NCI-H2196 (cell line): ENCODE data around the gene SORL1.

Experiments used
- DNase-seq: peaks from one replicate; lab custom pipeline; 2025; ENCODE audit not compliant: unreplicated experiment; lab: John Stamatoyannopoulos, UW

SORL1 gene

DNA sequence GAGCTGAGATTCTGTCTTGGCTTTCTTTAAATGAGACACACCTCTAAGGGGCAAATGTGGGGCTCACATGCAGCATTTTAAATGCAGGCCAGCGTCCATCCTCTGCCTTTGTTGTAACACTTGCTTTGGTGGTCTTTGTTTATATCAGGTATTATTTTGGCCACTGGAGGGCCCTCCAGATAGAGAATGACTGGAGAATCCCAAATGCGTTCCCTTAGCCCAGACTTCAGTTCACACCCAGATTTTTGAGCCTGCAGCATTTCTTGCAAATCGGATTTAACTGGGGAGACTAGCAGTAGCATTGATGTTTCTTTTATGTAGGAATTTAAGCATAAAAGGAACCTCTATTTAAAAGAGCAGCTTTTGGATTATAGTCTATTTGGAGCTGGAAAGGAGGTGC, 200.9 kb downstream of the SORL1 start:
- DNase-seq: no peak

DNA sequence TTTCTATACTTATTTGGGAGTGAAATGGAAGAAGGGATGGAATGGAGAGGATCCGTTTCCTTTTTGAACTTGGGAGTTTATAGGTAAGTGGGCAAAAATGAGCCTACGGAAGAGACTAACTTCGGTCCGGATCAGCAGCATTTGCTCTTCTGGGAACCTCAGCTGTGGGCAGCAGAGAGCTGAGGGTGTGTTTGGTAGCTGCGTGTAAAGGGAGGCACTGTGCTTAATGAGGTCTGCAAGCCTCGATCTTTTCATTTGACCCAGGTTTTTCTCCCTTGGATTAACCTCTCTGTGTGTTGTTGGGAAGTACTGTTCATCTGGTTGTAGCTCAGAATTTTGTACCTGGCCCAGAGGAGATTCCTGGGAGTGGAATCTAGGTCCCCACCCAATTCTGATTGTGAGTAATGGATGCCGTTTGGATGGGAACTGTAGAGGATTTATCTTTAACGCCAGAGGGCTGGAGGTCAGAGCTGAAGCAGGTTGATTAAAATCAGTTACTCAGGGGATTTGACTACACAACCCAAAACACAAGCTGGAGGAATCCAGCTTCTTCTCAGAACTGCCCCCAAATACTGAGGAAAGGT, 202.2 kb downstream of the SORL1 start:
- DNase-seq: no peak

DNA sequence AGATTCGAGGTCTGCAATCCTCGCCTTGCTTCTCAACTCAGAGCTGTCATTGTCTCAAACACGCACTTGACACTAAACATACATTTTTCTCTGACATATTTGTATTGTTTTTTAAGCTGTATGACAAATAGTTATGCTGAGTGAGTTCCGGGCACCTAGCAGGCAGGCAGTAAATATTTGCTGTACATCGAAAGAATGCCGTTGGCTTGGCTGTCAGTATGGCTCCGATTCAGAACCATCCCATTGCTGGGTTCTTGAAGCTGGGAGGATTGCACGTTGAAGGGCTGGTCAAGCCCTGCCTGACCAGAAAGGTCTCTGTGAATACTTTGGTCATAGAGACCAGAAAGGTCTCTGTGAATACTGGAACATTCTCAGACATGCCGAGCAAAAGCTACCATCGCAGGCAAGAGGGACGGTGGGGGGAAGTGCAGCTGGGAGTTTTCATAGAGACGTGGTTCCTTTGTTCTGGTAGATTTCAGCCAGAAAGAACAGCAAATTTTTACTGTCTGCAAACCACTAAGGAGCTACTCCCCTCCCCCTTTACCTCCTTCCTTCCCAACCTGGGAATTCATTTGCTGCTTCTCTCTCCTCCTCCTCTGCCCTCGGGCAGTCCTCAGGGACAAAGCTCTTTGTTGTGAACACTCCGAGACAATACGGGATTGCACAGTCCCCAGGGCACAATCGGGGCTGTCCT, 202.9 kb downstream of the SORL1 start:
- DNase-seq: no peak

DNA sequence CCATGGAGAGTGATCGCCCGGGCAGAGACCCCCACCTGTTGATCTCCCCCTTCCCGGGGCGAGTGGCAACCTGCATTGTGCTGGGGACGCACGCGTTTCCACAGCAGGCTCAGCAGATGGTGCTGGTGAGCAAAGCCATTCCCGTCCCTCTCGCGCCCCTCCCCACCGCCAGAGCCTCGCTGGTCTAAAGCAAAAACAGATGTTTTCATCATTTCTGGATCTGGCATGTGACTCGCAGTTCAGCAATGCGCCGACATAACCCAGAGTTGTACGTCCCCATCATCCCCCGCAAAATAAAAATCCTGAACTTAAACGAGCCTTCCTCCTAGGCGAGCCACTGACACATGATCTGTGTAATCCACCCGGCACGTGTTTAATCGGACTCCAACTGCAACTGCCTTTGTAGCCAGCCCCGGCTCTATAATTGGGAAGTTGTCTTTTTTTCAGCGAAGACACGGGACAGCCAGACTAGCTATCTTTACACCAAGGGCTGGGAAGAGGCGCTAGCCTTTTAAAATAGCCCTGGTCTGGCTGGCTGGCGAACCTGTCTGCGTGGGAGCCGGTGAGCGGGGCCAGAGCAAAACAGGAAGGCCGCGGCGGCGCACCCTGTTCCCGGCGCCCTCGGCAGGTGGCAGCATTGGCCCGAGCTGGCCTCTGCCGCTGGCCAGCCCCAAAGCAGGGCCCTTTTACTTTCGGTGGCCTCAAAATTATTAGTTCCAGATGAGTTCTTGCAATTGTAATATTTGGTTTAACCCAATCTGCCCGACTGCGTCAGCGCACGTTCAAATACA, 203.6 kb downstream of the SORL1 start:
- peak; percentile 76 for DNase-seq

DNA sequence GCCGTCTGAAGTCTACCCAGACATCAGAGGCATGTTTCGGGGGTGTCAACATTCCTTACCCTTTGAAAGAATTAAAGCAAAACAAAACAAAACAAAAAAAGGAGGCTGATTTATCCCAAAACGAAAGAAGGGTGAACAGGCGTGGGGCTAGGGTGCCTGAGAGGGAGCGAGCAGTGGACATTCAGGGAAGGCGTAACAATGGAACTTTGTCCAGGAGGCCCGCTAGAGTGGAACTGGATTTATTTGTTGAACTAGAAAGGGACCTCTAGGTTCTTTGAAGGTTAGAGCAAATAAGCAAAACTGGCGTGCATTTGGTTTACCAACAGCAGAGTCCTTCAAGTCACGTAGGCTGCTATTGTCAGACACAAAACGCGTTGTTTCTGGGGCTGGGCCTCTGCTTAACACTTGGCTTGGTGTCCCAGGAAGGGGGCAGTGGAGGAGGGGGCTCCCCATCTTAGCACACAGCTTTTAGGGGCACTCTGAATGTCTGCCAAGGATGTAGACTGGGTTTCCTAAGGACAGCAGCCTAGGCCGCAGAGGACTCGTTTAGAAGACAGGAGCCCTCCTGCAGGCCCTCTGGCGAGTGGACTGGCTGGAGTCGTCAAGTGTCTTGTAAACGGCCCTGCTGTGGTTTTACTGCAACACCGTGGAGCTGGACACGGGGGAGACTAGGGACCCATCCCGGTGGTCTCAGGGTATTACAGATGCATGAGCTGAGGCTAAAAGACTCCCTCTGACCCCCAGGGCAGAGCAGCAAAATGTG, 204.4 kb downstream of the SORL1 start:
- DNase-seq: no peak

DNA sequence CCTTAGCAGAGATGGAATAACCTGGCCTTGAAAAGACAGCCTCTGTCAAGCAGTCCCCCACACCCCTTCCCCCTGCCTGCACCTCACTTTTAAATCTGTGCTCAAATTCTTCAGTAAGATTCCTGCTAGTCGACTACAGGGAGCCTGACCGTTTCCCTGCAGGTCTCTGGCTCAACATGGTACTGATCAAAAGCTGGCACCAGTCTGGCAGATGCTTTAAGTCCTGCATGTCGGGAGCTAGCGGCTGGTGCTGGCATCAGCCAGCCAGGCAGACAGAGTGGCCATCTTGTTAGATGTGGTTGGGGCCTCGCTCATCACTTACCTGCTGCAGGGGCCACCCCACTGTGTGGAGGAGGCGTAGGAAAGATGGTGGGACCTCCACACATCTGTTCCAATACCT, 205.0 kb downstream of the SORL1 start:
- no peak for DNase-seq

DNA sequence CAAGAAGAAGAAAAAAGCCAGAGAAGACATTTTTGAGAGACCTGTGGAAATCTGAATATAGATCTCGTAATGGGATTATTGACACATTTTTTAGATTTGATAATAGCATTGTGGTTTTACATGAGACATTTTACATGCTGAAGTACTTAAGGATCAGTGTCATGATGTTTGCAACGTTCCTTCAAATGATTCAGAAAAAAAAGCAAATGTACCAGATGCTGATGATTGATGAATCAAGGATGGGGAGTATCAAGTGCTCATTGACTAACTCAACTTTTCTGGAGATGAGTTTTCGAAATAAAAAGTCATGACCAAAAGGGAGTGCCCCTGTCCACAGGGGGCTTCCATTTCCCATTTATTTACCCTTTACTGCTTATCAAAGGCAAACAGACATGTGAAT, 207.7 kb downstream of the SORL1 start:
- no peak for DNase-seq

DNA sequence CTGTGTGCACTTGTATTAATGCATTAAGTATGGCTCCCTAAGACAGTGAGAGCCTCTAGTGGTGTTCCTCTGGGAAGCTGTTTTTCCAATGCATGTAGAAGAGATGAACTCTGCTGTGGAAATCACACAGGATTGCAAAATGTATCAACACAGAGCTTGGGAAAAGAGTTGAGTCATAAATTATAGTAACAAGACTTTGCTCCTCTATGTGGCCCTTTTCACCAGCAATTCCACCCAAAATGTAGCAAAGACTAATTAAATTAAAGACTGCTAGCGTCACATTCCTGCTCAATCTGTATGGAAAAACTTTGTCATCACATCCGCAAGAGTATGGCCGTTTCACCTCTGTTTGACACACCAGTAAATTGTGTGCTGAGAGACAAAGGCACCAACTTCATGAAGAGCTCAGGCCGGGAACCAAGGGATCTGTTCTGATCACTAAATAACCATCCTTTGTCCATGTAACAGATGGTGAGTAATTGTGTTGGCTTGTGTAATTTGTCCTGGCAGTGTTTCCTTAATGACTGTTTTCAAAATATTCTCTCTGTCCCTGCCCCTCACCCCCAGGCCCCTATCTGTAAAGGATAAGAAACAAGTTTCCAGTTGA, 209.9 kb downstream of the SORL1 start:
- no peak for DNase-seq

DNA sequence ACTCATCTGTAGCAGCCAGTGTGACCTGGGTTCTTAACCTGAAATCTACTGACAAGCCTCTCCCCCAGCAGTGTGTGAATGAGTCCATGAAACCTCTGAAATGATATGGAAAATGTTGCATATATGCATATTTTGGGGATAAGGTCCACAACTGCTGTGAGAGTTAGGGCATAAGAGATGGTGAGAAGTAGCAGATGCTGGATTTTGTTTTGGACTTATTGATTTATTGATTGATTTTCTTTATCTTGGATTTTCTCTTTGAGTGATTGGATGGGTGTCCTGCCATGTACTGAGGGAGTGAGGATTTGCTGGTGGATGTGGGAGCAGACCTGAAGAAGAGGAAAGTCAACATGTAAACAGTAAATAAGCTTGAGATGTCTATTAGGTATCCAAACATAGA, 212.0 kb downstream of the SORL1 start:
- DNase-seq: no peak

DNA sequence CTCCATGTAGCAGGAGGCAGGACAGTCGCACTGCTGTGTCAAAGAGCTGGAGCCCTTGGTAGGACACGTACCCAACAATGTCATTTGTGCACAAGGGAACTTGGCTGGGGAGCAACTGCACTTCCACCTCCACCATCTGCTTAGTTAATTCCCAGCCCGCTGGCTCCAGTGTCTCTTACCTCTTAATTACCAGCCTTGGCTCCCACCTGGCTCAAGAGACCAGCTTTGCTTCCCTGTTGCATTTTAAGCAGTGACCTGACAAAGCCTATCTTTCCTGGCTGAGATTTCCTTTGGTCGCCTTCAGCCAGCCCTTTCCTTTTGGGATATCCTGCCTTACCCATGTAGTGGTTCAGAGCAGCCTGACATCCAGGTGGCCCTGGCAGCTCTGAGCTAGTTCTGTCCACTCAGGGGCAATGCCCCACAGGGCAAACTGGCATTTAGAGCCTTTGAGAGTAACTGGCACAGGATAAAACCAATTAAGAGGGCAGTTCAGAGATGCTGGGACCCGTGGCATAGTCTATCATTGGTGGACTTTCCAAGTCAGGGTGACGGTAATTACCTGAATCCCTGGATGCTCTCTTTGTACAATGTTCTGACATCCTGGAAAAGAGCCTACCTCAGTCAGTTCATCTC, 213.2 kb downstream of the SORL1 start:
- no peak for DNase-seq

DNA sequence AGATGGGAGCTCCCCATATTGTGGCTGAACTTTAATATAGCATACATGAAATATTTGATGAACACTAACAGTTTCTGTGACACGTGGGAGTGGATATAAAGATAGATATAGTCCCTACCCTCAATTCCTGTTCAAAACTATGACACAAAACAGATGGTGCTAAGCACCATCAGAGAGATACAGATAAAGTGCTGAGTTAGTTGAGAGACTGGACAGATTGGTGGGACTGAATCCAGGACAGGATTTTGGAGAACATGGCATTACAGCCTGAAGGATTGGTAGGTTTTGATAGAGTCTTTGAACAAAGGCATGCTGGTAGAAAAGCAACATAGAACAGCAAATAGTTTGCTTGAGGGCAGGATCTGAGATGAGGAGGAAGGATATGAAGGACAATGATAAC, 215.7 kb downstream of the SORL1 start:
- DNase-seq: no peak

DNA sequence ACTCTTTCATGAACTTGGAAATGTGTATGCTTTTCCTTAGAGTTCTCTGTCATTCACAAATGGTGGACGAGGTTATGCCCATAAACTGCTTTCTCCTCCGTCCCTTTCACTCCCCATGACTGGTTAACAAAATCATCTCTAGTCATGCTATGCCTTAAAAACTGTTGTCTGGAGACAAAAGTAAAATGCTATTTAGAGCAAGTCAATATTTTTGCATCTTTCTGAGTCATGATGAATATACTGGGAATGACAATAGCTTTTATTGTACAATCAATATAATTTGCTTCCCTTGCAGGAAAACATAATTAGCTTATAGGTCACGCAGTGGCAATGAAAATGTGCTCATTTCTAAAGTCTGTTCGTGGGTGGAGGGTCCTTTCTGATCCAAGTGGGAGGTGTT, 217.3 kb downstream of the SORL1 start:
- no peak for DNase-seq

DNA sequence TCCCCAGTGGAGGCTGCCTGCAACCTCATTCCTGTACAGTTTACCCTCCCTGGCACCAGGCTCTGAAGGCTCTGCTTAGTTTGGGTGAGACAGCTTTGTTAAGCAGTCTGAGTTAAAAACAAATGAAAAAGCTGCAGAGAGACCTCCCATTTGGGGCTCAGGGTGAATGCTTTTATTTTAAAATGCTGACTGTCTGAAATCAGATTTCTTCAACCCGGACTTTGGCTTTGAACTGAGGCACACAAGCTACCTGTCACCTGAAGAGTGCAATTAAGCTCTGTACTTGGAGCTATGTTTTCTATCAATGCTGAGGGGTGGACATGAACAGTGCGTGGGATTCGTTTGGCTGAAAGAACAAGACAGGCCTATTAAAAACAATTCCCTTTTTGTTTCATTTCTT, 218.2 kb downstream of the SORL1 start:
- no peak for DNase-seq

DNA sequence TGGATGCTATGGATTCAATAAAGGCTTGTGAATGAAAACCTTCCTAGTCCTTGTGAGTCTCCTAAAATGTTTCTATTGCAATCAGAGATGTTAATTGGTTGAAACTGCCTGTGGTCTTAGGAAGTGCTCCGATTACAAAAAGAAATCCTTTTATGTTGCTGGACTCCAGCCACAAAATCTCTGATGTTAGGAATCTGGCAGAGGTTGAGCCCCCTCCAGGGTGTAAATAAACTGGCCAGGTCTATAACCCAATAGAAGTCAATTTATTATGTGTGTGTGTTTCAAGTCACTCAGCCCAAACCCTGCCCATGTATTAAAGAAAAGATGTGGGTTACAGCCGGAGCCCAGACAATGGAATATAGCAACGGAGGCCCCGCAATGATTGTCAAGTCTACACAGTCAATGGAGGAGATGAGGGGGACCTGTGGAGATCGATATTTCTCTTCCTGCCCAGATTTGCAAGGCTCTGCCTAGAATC, 218.7 kb downstream of the SORL1 start:
- no peak for DNase-seq

DNA sequence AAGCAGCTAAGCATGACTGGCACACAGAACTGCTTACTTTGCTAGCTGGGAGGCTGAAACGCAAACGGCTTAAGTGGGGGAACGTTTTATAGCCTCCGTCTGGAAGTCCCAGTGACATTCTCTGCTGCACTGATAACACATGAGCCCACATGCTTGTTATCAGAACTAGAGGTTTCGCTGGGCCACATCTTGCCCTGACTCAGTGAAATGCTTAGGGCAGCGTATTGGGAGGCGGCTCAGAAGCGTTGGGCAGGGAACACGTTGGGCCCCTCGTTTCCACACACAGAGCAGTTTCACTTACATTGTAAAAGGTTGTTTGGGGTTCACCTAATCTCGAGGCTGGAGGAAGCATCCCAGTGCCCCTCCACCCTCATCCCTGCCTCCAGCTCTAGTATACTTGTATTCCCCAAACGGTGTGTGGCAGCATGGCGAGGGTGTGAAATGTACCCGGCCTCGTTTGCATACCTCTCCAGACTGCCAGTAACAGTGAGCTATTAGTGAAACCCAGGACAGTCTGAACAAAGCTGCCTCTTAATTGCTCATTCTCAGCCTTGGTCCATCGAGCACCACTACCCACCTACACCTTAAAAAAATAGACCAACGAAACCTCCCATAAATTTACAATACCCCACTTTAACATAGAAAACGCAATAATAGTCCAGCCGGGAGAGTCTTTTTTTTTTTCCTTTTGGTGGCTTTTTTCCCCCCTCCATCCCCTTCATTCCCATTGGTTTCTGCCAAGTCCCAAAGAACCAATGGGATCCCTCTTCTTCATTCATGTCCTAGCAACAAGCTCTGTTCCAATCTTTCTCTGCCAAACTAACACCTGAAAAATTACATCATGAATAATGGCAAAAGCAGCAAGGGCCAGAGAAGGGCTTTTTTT, 219.4 kb downstream of the SORL1 start:
- DNase-seq: peak; percentile 9

DNA sequence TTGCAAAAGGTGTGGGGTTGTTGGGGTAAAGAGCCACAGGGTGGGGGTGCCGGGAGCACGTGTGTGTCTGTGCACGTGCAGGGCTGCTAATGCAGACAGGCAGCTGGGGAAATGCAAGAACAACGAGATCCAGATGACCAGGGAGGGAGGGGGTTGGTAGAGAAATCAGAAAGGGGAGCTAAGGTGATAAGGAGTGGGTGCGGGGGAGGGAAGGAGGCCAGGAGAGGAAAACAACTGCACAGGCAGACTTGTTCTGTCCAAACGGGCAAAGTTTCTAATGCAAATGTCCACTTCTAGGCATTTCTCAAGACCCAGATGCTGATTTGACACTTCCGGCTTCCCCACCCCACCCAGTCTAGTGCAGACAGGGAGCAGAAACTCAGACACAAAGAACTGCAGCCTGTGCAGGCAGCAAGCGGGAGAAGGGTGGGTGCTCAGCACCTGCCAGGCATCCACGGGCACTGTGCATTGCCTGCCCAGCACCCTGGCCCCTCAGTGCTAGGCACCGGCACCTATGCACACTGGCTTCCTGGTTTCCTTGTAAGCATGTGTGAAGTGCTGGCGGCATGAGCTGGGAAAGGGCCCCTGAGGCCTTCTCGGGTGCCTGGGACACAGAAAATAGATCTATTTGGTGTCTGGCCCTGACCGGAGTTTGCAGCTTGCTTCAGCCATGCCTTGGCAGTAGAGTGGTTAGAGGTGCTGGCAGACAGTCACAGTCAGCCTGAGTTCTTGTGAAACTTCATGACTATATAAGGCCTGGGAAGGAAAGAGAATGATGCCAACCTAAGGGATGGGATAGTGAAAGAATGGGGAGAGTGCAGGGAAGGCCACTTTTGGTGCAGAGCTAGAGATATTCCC, 220.7 kb downstream of the SORL1 start:
- DNase-seq: no peak

DNA sequence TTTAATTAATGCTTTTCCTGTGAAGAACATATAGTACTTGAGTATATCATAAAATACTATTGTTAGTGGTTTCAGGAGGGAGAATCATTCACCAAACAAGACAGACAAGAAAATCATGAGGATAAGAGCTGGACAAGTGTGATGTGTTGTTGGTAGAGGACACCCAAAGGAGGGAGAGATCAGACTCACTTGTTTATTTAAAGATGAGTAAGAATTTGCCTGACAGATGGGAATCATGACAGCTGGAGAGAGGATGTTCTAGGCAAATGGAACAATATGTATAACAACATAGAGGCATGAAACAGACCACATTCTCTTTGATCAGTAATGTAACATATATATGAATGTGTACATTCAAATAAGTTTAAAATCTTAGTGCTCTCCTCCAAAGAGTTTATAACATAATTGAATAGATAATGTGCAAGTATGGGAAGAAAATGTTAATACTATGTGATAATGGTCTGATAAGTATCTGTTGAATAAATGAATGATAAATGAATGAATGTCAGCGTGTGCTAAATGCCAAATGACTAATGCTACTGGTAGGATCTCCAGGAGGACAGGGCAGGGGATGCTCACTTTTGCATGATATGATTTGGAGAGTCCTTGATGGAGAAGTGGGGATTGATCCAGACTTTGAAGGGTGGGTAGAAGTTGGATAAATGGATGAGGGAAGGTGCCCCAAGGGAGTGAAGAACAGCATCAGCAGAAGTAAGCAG, 229.6 kb downstream of the SORL1 start:
- no peak for DNase-seq
